ENCODE results near the gene TMPRSS6. TPM values are rescaled to one million over a fixed set of nuclear protein-coding genes. Genes with fewer than 3 reads are reported as not detected.

The TMPRSS6 gene
- total RNA-seq, 1 donor from 2014 or later = 0.53 TPM

DNA sequence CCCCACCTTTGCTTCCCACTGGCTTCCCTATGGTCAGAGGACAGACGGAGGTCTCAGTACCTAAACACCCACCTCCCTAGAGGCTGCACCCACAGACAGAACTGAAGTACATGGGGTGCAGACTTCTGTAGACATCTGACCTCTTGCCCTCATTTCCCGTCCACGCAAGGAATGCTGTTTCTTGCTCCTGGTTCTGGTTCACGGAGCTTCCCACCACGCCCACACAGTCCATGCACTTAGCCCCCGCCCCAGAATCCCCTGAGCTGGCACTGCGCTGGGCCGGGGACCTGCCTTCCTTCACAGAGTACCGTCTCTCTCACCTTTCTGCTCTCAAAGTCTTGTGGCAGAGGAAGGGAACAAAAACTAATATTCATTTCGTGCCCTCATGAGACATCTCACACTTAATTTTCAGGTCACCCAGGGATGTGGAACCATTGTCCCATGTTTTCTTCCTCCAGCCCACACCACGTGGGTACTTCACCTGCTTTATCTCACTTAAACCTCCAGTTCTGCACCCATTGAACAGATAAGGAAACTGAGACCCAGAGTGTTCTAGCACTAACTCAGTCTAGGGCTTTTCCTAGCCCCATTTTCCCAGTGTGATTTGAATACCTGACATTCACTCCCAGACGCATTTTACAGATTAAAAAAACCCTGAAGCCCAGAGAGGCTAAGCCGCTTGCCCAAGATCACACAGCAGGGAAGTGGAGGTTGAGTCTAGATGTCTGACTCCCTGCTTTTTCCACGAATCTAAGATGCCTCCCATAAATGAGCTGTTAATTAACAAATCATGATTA lies 5.7 kb downstream of the TMPRSS6 start:
- ATAC-seq (no peak), DNase-seq (no peak)
- H3K27me3 ChIP-seq (ENCODE audit: low read depth) = no peaks in the 10 kb centered on the region
- no peak overlapping the region for H3K4me3 ChIP-seq
- intact Hi-C loops (cut with DNase I) = no loop called here
- H3K27ac ChIP-seq = no peak overlapping the region
- TF ChIP-seq, protein P1, sequence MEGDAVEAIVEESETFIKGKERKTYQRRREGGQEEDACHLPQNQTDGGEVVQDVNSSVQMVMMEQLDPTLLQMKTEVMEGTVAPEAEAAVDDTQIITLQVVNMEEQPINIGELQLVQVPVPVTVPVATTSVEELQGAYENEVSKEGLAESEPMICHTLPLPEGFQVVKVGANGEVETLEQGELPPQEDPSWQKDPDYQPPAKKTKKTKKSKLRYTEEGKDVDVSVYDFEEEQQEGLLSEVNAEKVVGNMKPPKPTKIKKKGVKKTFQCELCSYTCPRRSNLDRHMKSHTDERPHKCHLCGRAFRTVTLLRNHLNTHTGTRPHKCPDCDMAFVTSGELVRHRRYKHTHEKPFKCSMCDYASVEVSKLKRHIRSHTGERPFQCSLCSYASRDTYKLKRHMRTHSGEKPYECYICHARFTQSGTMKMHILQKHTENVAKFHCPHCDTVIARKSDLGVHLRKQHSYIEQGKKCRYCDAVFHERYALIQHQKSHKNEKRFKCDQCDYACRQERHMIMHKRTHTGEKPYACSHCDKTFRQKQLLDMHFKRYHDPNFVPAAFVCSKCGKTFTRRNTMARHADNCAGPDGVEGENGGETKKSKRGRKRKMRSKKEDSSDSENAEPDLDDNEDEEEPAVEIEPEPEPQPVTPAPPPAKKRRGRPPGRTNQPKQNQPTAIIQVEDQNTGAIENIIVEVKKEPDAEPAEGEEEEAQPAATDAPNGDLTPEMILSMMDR (IDR thresholded peaks at IDR 0.05) = no peak
- no peaks in the 10 kb centered on the region for H3K9me3 ChIP-seq
- no peaks in the 10 kb centered on the region for H3K36me3 ChIP-seq
- peaks cover 5% of the 10 kb centered on the region for H3K4me1 ChIP-seq

DNA sequence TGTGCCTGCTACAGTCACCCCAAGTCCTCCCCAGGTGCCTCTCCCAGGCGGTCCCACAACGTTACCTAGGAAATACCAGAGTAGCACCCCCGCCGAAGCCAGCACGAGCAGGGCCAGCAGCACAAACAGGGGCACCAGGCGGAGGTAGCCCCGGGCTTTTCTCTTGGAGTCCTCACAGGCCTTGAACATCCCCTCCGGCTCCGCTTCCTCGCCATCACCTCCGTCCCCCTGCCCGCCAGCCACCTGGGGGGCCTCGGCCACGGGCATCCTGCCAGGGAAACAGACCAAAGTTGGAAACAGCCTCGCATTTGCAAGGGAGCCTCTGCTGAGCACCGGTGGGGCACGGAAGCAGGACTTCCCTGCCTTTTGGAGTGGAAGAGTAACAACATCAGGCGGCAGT lies 6.4 kb downstream of the TMPRSS6 start:
- H3K27ac ChIP-seq = no peak overlapping the region
- no peak overlapping the region for H3K4me3 ChIP-seq
- TF ChIP-seq, protein P1 (IDR thresholded peaks at IDR 0.05) = no peak
- intact Hi-C loops (cut with DNase I) = no loop called here
- H3K36me3 ChIP-seq = no peaks in the 10 kb centered on the region
- DNase-seq (no peak), ATAC-seq (no peak)
- no peaks in the 10 kb centered on the region for H3K27me3 ChIP-seq (ENCODE audit: low read depth)
- H3K4me1 ChIP-seq = peaks cover 5% of the 10 kb centered on the region
- no peaks in the 10 kb centered on the region for H3K9me3 ChIP-seq

DNA sequence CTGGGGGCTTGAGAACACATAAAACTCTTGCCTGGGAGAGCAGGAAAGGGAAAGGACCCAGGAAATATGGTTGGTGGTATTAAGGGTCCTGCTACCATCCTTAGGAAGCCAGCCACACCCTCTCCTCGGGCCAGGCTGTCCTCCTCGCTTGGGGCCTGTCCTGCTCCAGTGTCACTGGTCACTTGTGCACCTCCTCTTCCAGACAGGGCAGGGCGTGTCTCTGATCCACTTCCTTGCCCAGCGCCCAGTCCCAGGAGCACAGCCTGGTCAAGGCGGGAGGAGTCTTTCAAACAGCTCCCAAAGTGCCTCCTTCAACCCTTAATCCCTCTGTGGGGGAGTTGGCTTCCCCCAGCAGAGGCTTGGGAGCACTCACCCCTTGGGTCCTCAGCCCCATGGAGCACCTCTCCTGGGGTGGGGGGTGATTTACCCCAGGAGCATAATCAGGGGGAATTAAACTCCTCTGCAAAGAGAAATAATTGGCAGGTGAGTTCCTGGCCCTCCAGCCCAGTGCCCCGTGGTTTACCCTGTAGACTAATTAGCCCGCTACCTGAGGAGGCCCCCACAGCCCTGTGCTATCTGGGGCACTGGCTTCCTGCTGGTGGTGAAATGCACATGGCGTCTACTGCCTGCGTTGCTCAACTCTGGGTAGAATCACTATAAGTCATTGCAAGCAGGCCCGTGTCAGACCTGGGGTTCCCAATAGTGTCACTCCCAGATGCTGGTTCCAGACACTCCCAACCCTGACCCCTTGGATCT lies 8.0 kb downstream of the TMPRSS6 start:
- Histone ChIP-seq H3K4me3 (no peak overlapping the region), H3K9me3 (no peaks in the 10 kb centered on the region), H3K27me3 (ENCODE audit: low read depth) (peaks cover 11% of the 10 kb centered on the region), H3K4me1 (peaks cover 5% of the 10 kb centered on the region), H3K27ac (no peak overlapping the region), H3K36me3 (no peaks in the 10 kb centered on the region)
- DNase-seq = no peak
- TF ChIP-seq, protein P1 (IDR thresholded peaks at IDR 0.05) = no peak
- intact Hi-C loops (cut with DNase I) = no loop called here
- peak; percentile 17 to 30 for ATAC-seq

DNA sequence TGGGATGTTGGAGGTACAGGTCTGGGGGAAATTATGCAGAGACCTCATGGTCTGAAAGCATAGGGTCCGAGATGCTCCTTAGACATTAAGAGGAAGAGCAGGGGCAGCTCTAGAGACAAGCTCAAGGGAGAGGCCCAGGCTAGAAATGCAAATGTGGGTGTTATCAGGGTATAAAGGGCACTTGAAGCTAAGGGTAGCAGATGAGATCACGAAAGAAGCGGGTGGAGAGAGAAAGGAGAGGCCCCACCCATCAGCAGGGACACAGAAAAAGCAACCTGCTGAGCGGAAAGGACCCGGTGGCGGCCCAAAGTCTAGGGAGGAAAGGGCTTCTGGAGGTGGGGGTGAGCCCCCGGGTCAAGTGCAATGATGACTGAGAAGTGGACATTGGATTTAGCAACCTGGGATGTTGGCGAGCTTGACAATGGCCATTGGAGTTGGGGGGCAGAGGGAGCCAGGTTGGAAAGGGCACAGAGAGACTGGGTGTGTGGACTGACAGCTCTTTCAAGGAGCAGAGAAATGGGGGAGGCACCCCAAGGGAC lies 8.9 kb downstream of the TMPRSS6 start:
- DNase-seq (no peak), ATAC-seq (peak; percentile 65 to 89)
- Histone ChIP-seq H3K36me3 (no peaks in the 10 kb centered on the region), H3K27me3 (ENCODE audit: low read depth) (peaks cover 19% of the 10 kb centered on the region), H3K4me1 (peaks cover 5% of the 10 kb centered on the region), H3K4me3 (no peak overlapping the region), H3K27ac (peak overlapping the region; percentile 60), H3K9me3 (no peaks in the 10 kb centered on the region)
- TF ChIP-seq, protein P1 (IDR thresholded peaks at IDR 0.05) = no peak
- intact Hi-C loops (cut with DNase I) = no loop called here

DNA sequence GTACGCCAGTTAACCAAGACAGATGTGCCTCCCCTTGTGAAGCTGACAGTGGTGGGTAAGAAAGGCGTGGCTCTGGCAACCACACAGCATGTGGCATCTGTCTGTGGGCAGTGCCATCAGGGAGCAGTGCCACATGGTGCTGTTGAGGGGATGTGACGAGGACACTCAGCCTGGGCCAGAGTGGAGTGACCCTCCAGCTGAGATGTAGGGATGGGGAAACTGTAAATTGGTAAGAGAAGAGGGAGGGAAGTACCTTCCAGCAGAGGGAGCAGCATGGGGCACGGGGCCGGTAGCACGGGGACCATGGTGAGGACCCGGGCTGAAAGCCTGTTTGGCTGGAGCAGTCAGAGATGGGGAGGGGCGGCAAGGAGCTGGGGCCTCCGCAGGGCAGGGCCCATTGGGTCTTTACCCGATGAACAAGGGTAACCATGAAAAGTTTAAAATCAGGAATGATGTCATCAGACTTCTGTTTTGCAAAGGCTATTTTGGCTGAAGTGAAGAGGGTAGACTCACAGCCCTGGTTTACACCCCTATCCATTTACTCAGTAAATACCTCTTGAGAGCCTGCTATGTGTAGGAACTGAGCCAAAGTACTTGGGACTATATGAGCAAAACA lies 10.4 kb downstream of the TMPRSS6 start:
- TF ChIP-seq, protein P1 (IDR thresholded peaks at IDR 0.05) = no peak
- Histone ChIP-seq H3K27me3 (ENCODE audit: low read depth) (peaks cover 31% of the 10 kb centered on the region), H3K9me3 (no peaks in the 10 kb centered on the region), H3K27ac (no peak overlapping the region), H3K4me3 (no peak overlapping the region), H3K36me3 (no peaks in the 10 kb centered on the region), H3K4me1 (peaks cover 5% of the 10 kb centered on the region)
- no peak for DNase-seq
- intact Hi-C loops (cut with DNase I) = no loop called here
- ATAC-seq = peak; percentile 79 to 87
